HCT116 (cell line): ENCODE results near the gene SPOP. TPM values are rescaled to one million over a fixed set of nuclear protein-coding genes. Genes with fewer than 3 reads are reported as not detected.

ENCODE experiments used
- ATAC-seq: fragments of 200-7000 bp; cut with Tn5 transposase; 2 replicates; pipeline ENCODE4 v1.9.1; 2020; ENCODE audit warnings: mild to moderate bottlenecking, moderate library complexity
- BruUV-seq: library from RNA; stranded (reverse); fragments of 400-500 nt; replicated peaks from 2 replicates; lab custom pipeline; 2021; lab: Mats Ljungman, UMichigan
- CTCF ChIA-PET: fragments of 300-600 bp; sonication (Branson Sonifier 250); formaldehyde crosslinking; loops from one replicate; lab custom pipeline; 2021; ENCODE audit warnings: antibody characterized with exemption; lab: Charles Lee
- POLR2A ChIA-PET: fragments of 300-600, 350-600 bp; sonication (Branson Sonifier 250); formaldehyde crosslinking; loops from one replicate; lab custom pipeline; 2021; ENCODE audit warnings: antibody characterized with exemption; lab: Charles Lee
- RAD21 ChIA-PET, 2 experiments: fragments of 300-600 bp; sonication (Branson Sonifier 250); formaldehyde crosslinking; loops; one replicate each; lab custom pipeline; 2023; ENCODE audit warnings: low total read pairs in 2 of 2; ENCODE audit not compliant: uncharacterized antibody in 2 of 2, unreplicated experiment in 2 of 2, low non-redundant PET in 1 of 2; lab: Charles Lee
- DNase-seq: peaks from one replicate; pipeline ENCODE4 v3.0.0-alpha.2; 2010; ENCODE audit warnings: low read depth, low spot score
- H2AFZ ChIP-seq: fragments of 200-600 bp; shearing (Covaris generic), sonication (generic); 2 replicates; pipeline ENCODE4 v1.6.1; 2017; ENCODE audit warnings: low read depth, mixed run types, mixed read lengths, antibody characterized with exemption, low read length; ENCODE audit not compliant: poor library complexity, severe bottlenecking
- H3K27ac ChIP-seq: 2 replicates; pipeline ENCODE4 v1.5.1; 2012; ENCODE audit warnings: low read depth, low read length
- H3K27me3 ChIP-seq: fragments of 200-600 bp; sonication (generic); 2 replicates; pipeline ENCODE4 v1.6.1; 2016; ENCODE audit warnings: mixed run types, low read length, mixed read lengths; ENCODE audit not compliant: insufficient read depth
- H3K36me3 ChIP-seq, 2 experiments: fragments of 200-500 bp in 1 of 2; fragments of 200-600 bp in 1 of 2; sonication (Bioruptor generic) in 1 of 2; sonication (generic) in 1 of 2; 2 replicates each; pipeline versions ENCODE4 v1.5.1 to v1.6.1; 2014 to 2016; ENCODE audit warnings: low read length in 2 of 2, inconsistent platforms in 1 of 2, mixed read lengths in 1 of 2, mixed run types in 1 of 2; ENCODE audit not compliant: insufficient read depth in 2 of 2, control insufficient read depth in 1 of 2
- H3K4me1 ChIP-seq, 2 experiments: fragments of 200-600 bp in 1 of 2; sonication (generic) in 1 of 2; 2 replicates each; pipeline versions ENCODE4 v1.5.1 to v1.6.1; 2012 to 2017; ENCODE audit warnings: low read length in 2 of 2, inconsistent platforms in 1 of 2, mild to moderate bottlenecking in 1 of 2, mixed read lengths in 1 of 2, mixed run types in 1 of 2, moderate library complexity in 1 of 2; ENCODE audit not compliant: insufficient read depth in 2 of 2, control insufficient read depth in 1 of 2
- H3K4me2 ChIP-seq: fragments of 200-600 bp; sonication (generic); 2 replicates; pipeline ENCODE4 v1.6.1; 2017; ENCODE audit warnings: mixed run types, low read length, mixed read lengths
- H3K4me3 ChIP-seq, 2 experiments: fragments of 200-600 bp in 1 of 2; sonication (generic) in 1 of 2; replicated peaks in 1 of 2; 2 replicates each; pipeline ENCODE4 v1.5.1; 2011 to 2016; ENCODE audit warnings: low read length in 2 of 2, control low read depth in 1 of 2, low read depth in 1 of 2, mild to moderate bottlenecking in 1 of 2, mixed read lengths in 1 of 2, mixed run types in 1 of 2
- H3K79me2 ChIP-seq: fragments of 200-600 bp; sonication (generic); 2 replicates; pipeline ENCODE4 v1.6.1; 2017; ENCODE audit warnings: mild to moderate bottlenecking, mixed run types, low read length, moderate library complexity, mixed read lengths; ENCODE audit not compliant: insufficient read depth
- H3K9ac ChIP-seq: fragments of 200-600 bp; sonication (generic); 2 replicates; pipeline ENCODE4 v1.6.1; 2016; ENCODE audit warnings: low read length, mixed read lengths
- H3K9me2 ChIP-seq: fragments of 200-600 bp; sonication (generic), shearing (Covaris generic); 2 replicates; pipeline ENCODE4 v1.6.1; 2017; ENCODE audit warnings: mixed run types, mild to moderate bottlenecking, moderate library complexity; ENCODE audit not compliant: insufficient read depth
- H3K9me3 ChIP-seq, 2 experiments: fragments of 200-500 bp in 1 of 2; fragments of 200-600 bp in 1 of 2; sonication (Bioruptor generic) in 1 of 2; sonication (generic) in 1 of 2; 2 replicates each; pipeline ENCODE4 v1.6.1; 2014 to 2017; ENCODE audit warnings: low read length in 2 of 2, mixed read lengths in 2 of 2, inconsistent platforms in 1 of 2, low read depth in 1 of 2, mild to moderate bottlenecking in 1 of 2, mixed run types in 1 of 2, moderate library complexity in 1 of 2; ENCODE audit not compliant: control insufficient read depth in 1 of 2, insufficient read depth in 1 of 2
- H4K20me1 ChIP-seq: fragments of 200-600 bp; sonication (generic), shearing (Covaris generic); 2 replicates; pipeline ENCODE4 v1.6.1; 2017; ENCODE audit warnings: mixed run types, mild to moderate bottlenecking, moderate library complexity; ENCODE audit not compliant: insufficient read depth
- CEBPB ChIP-seq: IDR thresholded peaks from 2 replicates; pipeline ENCODE4 v1.6.1; 2012; ENCODE audit warnings: low read depth
- EGR1 ChIP-seq: IDR thresholded peaks from 2 replicates; pipeline ENCODE4 v1.6.1; 2012; ENCODE audit warnings: low read depth
- ELF1 ChIP-seq: IDR thresholded peaks from 2 replicates; pipeline ENCODE4 v1.6.1; 2012; ENCODE audit warnings: low read depth, borderline replicate concordance
- EZH2 ChIP-seq: fragments of 200-600 bp; sonication (generic); IDR thresholded peaks from 2 replicates; pipeline ENCODE4 v1.6.1; 2017; ENCODE audit warnings: antibody characterized with exemption, mixed run types
- EZH2phosphoT487 ChIP-seq: fragments of 200-600 bp; IDR thresholded peaks from 2 replicates; pipeline ENCODE4 v1.6.1; 2018; ENCODE audit warnings: antibody characterized with exemption, borderline replicate concordance
- FOSL1 ChIP-seq: IDR thresholded peaks from 2 replicates; pipeline ENCODE4 v1.6.1; 2012; ENCODE audit warnings: low read depth
- JUND ChIP-seq: IDR thresholded peaks from 2 replicates; pipeline ENCODE4 v1.6.1; 2012
- POLR2A ChIP-seq: IDR thresholded peaks from 2 replicates; pipeline ENCODE4 v1.7.0; 2011; ENCODE audit warnings: borderline replicate concordance; ENCODE audit not compliant: insufficient read depth, insufficient read length; ENCODE audit errors: extremely low read depth
- RAD21 ChIP-seq: IDR thresholded peaks from 2 replicates; pipeline ENCODE4 v1.6.1; 2012; ENCODE audit warnings: low read depth, mild to moderate bottlenecking
- REST ChIP-seq: IDR thresholded peaks from 2 replicates; pipeline ENCODE4 v1.6.1; 2012; ENCODE audit warnings: low read depth
- SIN3A ChIP-seq: IDR thresholded peaks from 2 replicates; pipeline ENCODE4 v1.6.1; 2012; ENCODE audit warnings: low read depth
- SP1 ChIP-seq: IDR thresholded peaks from 2 replicates; pipeline ENCODE4 v1.6.1; 2012; ENCODE audit warnings: low read depth
- SRF ChIP-seq: IDR thresholded peaks from 2 replicates; pipeline ENCODE4 v1.6.1; 2012; ENCODE audit warnings: low read depth
- TCF7L2 ChIP-seq: IDR thresholded peaks from 2 replicates; pipeline ENCODE4 v1.7.0; 2011; ENCODE audit warnings: borderline replicate concordance, inconsistent platforms; ENCODE audit not compliant: insufficient read depth, insufficient read length; ENCODE audit errors: extremely low read depth
- YY1 ChIP-seq: IDR thresholded peaks from 2 replicates; pipeline ENCODE4 v1.6.1; 2011; ENCODE audit warnings: low read length, low read depth, moderate library complexity, mild to moderate bottlenecking; ENCODE audit not compliant: insufficient replicate concordance; ENCODE audit errors: extremely low read depth
- ZBTB33 ChIP-seq: IDR thresholded peaks from 2 replicates; pipeline ENCODE4 v1.6.1; 2011; ENCODE audit warnings: mild to moderate bottlenecking, low read length, moderate library complexity; ENCODE audit not compliant: insufficient replicate concordance; ENCODE audit errors: extremely low read depth
- ZNF274 ChIP-seq: fragments of 200-500 bp; sonication (Bioruptor generic); IDR thresholded peaks from 2 replicates; pipeline ENCODE4 v1.6.1; 2014; ENCODE audit warnings: mild to moderate bottlenecking, low read depth, low read length, inconsistent platforms
- intact Hi-C: fragments of 100-400 bp; cut with micrococcal nuclease; formaldehyde crosslinking; loops from 2 replicates; pipeline ENCODE4 v1.10.0; 2022
- total RNA-seq: library from RNA; stranded (reverse); gene quantifications from one replicate; pipeline ENCODE4 v1.2.1, GENCODE V29; 2021; ENCODE audit not compliant: unreplicated experiment
- TF ChIP-seq, protein P1 (sequence below): IDR thresholded peaks from 2 replicates; pipeline ENCODE4 v1.6.1; 2012
- TF ChIP-seq, protein P2 (sequence below), 3 experiments: fragments of 200-600 bp in 1 of 3; sonication (generic) in 1 of 3; IDR thresholded peaks in 2 of 3; conservative IDR thresholded peaks in 1 of 3; 2 replicates each; pipeline ENCODE4 v1.5.1; 2012 to 2017; ENCODE audit warnings: low read depth in 2 of 3, low read length in 2 of 3, antibody characterized with exemption in 1 of 3, borderline replicate concordance in 1 of 3, control low read depth in 1 of 3, mild to moderate bottlenecking in 1 of 3, mixed read lengths in 1 of 3, mixed run types in 1 of 3, moderate library complexity in 1 of 3; ENCODE audit not compliant: insufficient read depth in 1 of 3

Gene SPOP
- total RNA-seq, 1 experiment from 2014 or later: 85.1 TPM

GRCh38 chr17:49634485-49634860 is 43.4 kb downstream of the SPOP start:
- Histone ChIP-seq H4K20me1 (no peaks in the 10 kb centered on the region), H3K4me3 (no peak overlapping the region), H3K36me3 (no peaks in the 10 kb centered on the region), H3K9me2 (no peaks in the 10 kb centered on the region), H3K9ac (no peak overlapping the region), H3K4me1 (peaks cover 10 to 12% of the 10 kb centered on the region in 2 experiments; a peak in 3 of 4 replicates), H2AFZ (no peak overlapping the region), H3K79me2 (peaks cover 81% of the 10 kb centered on the region), H3K4me2 (no peak overlapping the region), H3K9me3 (0 out of 4 replicates have a peak, but pooled peaks cover 0 to 4% of the 10 kb centered on the region in 2 experiments), H3K27ac (no peak overlapping the region), H3K27me3 (no peaks in the 10 kb centered on the region)
- intact Hi-C loops: no loop called here
- ATAC-seq (no peak), DNase-seq (no peak)
- CTCF ChIA-PET: no interaction called here
- RAD21 ChIA-PET: no interaction called here
- TF ChIP-seq, protein P1, sequence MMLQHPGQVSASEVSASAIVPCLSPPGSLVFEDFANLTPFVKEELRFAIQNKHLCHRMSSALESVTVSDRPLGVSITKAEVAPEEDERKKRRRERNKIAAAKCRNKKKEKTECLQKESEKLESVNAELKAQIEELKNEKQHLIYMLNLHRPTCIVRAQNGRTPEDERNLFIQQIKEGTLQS: no peak
- TF ChIP-seq POLR2A (no peak), TCF7L2 (no peak), EZH2phosphoT487 (no peak), YY1 (no peak), SP1 (no peak), RAD21 (no peak), EGR1 (no peak), SRF (no peak), SIN3A (no peak), ZNF274 (no peak), REST (no peak), ZBTB33 (no peak), FOSL1 (no peak), CEBPB (no peak), JUND (no peak), ELF1 (no peak), EZH2 (no peak)
- TF ChIP-seq, protein P2, sequence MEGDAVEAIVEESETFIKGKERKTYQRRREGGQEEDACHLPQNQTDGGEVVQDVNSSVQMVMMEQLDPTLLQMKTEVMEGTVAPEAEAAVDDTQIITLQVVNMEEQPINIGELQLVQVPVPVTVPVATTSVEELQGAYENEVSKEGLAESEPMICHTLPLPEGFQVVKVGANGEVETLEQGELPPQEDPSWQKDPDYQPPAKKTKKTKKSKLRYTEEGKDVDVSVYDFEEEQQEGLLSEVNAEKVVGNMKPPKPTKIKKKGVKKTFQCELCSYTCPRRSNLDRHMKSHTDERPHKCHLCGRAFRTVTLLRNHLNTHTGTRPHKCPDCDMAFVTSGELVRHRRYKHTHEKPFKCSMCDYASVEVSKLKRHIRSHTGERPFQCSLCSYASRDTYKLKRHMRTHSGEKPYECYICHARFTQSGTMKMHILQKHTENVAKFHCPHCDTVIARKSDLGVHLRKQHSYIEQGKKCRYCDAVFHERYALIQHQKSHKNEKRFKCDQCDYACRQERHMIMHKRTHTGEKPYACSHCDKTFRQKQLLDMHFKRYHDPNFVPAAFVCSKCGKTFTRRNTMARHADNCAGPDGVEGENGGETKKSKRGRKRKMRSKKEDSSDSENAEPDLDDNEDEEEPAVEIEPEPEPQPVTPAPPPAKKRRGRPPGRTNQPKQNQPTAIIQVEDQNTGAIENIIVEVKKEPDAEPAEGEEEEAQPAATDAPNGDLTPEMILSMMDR (IDR thresholded peaks at IDR 0.05 in 2 of 3, conservative IDR thresholded peaks at IDR 0.05 in 1 of 3; ENCODE audit: borderline replicate concordance in 1 of 3, insufficient read depth in 1 of 3, low read depth in 2 of 3, low read length in 2 of 3): no peak
- BruUV-seq: no TSS peak
- POLR2A ChIA-PET: no interaction called here
